Activated T-helper 17 cell treated with anti-CD3 and anti-CD28 coated beads, Interleukin-2, amount 50 U/mL, for 72 hours (primary cell): ENCODE results near the gene RASAL3. TPM values are rescaled to one million over a fixed set of nuclear protein-coding genes. Genes with fewer than 3 reads are reported as not detected.

Experiments
- ATAC-seq: fragments of 150-1000 bp; cut with Tn5 transposase; replicated peaks from 2 replicates; pipeline ENCODE4 v1.10.0; 2021; ENCODE audit warnings: mild to moderate bottlenecking, moderate library complexity
- H3K27ac Mint-ChIP-seq: one replicate; pipeline ENCODE4 v1.8.0; 2022; ENCODE audit warnings: mixed read lengths
- H3K27me3 Mint-ChIP-seq: one replicate; pipeline ENCODE4 v1.8.0; 2022; ENCODE audit warnings: mixed read lengths
- H3K36me3 Mint-ChIP-seq: one replicate; pipeline ENCODE4 v1.8.0; 2022; ENCODE audit warnings: low read depth, mild to moderate bottlenecking, mixed read lengths
- H3K4me1 Mint-ChIP-seq: one replicate; pipeline ENCODE4 v1.8.0; 2022; ENCODE audit warnings: mixed read lengths
- H3K4me3 Mint-ChIP-seq: one replicate; pipeline ENCODE4 v1.8.0; 2022; ENCODE audit warnings: mild to moderate bottlenecking, mixed read lengths
- H3K9me3 Mint-ChIP-seq: one replicate; pipeline ENCODE4 v1.8.0; 2022; ENCODE audit warnings: mixed read lengths
- total RNA-seq, 2 donors: library from RNA; stranded (reverse); gene quantifications; one replicate each; pipeline ENCODE4 v1.2.3, GENCODE V29; 2022

Gene RASAL3
- total RNA-seq, result 100 to 1,000 TPM; 126 to 134 TPM

- H3K27ac Mint-ChIP-seq, result peak within 1 kb of the TSS; percentile 96
- no peaks in the 10 kb centered on the region for H3K9me3 Mint-ChIP-seq
- ATAC-seq, result peak; percentile 60
- peaks cover 34% of the 10 kb centered on the region for H3K4me1 Mint-ChIP-seq
- peaks cover 4% of the 10 kb centered on the region for H3K27me3 Mint-ChIP-seq
- peak within 1 kb of the TSS; percentile 95 for H3K4me3 Mint-ChIP-seq
- peaks cover 57% of the 10 kb centered on the region for H3K36me3 Mint-ChIP-seq
Observed at GRCh38 chr19:15464394-15465385, at the start of gene RASAL3. Gene RASAL3, minus strand, starts transcription at chr19:15464544. Its CDS starts 186 bp downstream, at chr19:15464358.

- no peaks in the 10 kb centered on the region for H3K9me3 Mint-ChIP-seq
- H3K36me3 Mint-ChIP-seq, result no peaks in the 10 kb centered on the region
- no peak overlapping the region for H3K27ac Mint-ChIP-seq
- peaks cover 19% of the 10 kb centered on the region for H3K4me1 Mint-ChIP-seq
- no peak for ATAC-seq
- no peak overlapping the region for H3K4me3 Mint-ChIP-seq
- H3K27me3 Mint-ChIP-seq, result peaks cover 7% of the 10 kb centered on the region
Observed at GRCh38 chr19:15511671-15512424, 47.5 kb upstream of the RASAL3 start.

GRCh38 chr19:15508035-15508710 is 43.8 kb upstream of the RASAL3 start, which contains the start of gene CYP4F22:
Gene CYP4F22, plus strand, starts transcription at chr19:15508525. Its CDS starts 16,812 bp downstream, at chr19:15525337.
- Mint-ChIP-seq H3K4me3 (peak within 1 kb of the TSS; percentile 81), H3K4me1 (peaks cover 11% of the 10 kb centered on the region), H3K27me3 (peaks cover 7% of the 10 kb centered on the region), H3K9me3 (no peaks in the 10 kb centered on the region), H3K36me3 (no peaks in the 10 kb centered on the region), H3K27ac (no peak within 1 kb of the TSS)
- peak; percentile 48 for ATAC-seq

GRCh38 chr19:15507068-15508034 is 43.0 kb upstream of the RASAL3 start:
- Mint-ChIP-seq H3K36me3 (no peaks in the 10 kb centered on the region), H3K9me3 (no peaks in the 10 kb centered on the region), H3K4me1 (peaks cover 11% of the 10 kb centered on the region), H3K27ac (no peak overlapping the region), H3K4me3 (peak overlapping the region; percentile 81), H3K27me3 (peaks cover 7% of the 10 kb centered on the region)
- ATAC-seq, result no peak

GRCh38 chr19:15506074-15506571 is 41.8 kb upstream of the RASAL3 start:
- Mint-ChIP-seq H3K4me1 (peaks cover 11% of the 10 kb centered on the region), H3K4me3 (no peak overlapping the region), H3K27me3 (peaks cover 7% of the 10 kb centered on the region), H3K9me3 (no peaks in the 10 kb centered on the region), H3K27ac (no peak overlapping the region), H3K36me3 (no peaks in the 10 kb centered on the region)
- no peak for ATAC-seq

- H3K4me3 Mint-ChIP-seq, result no peak overlapping the region
- H3K9me3 Mint-ChIP-seq, result no peaks in the 10 kb centered on the region
- H3K27me3 Mint-ChIP-seq, result no peaks in the 10 kb centered on the region
- H3K27ac Mint-ChIP-seq, result no peak overlapping the region
- no peaks in the 10 kb centered on the region for H3K36me3 Mint-ChIP-seq
- H3K4me1 Mint-ChIP-seq, result peaks cover 17% of the 10 kb centered on the region
- no peak for ATAC-seq
Observed at GRCh38 chr19:15502264-15502663, 37.9 kb upstream of the RASAL3 start.

GRCh38 chr19:15501596-15501995 is 37.3 kb upstream of the RASAL3 start:
- no peak overlapping the region for H3K4me3 Mint-ChIP-seq
- H3K36me3 Mint-ChIP-seq, result no peaks in the 10 kb centered on the region
- H3K27me3 Mint-ChIP-seq, result no peaks in the 10 kb centered on the region
- ATAC-seq, result no peak
- no peaks in the 10 kb centered on the region for H3K9me3 Mint-ChIP-seq
- H3K27ac Mint-ChIP-seq, result no peak overlapping the region
- peaks cover 17% of the 10 kb centered on the region for H3K4me1 Mint-ChIP-seq

GRCh38 chr19:15498910-15499309 is 34.6 kb upstream of the RASAL3 start:
- peak overlapping the region; percentile 15 for H3K4me3 Mint-ChIP-seq
- H3K9me3 Mint-ChIP-seq, result no peaks in the 10 kb centered on the region
- H3K27me3 Mint-ChIP-seq, result no peaks in the 10 kb centered on the region
- H3K4me1 Mint-ChIP-seq, result peaks cover 13% of the 10 kb centered on the region
- ATAC-seq, result peak; percentile 78
- no peak overlapping the region for H3K27ac Mint-ChIP-seq
- H3K36me3 Mint-ChIP-seq, result no peaks in the 10 kb centered on the region

GRCh38 chr19:15498156-15498858 is 34.0 kb upstream of the RASAL3 start:
- no peak for ATAC-seq
- Mint-ChIP-seq H3K27me3 (no peaks in the 10 kb centered on the region), H3K36me3 (no peaks in the 10 kb centered on the region), H3K9me3 (no peaks in the 10 kb centered on the region), H3K27ac (no peak overlapping the region), H3K4me1 (peaks cover 13% of the 10 kb centered on the region), H3K4me3 (no peak overlapping the region)

GRCh38 chr19:15495151-15495550 is 30.8 kb upstream of the RASAL3 start:
- Mint-ChIP-seq H3K9me3 (no peaks in the 10 kb centered on the region), H3K4me1 (peaks cover 9% of the 10 kb centered on the region), H3K27ac (no peak overlapping the region), H3K27me3 (no peaks in the 10 kb centered on the region), H3K36me3 (no peaks in the 10 kb centered on the region), H3K4me3 (no peak overlapping the region)
- no peak for ATAC-seq

- no peak overlapping the region for H3K4me3 Mint-ChIP-seq
- no peaks in the 10 kb centered on the region for H3K27me3 Mint-ChIP-seq
- H3K36me3 Mint-ChIP-seq, result no peaks in the 10 kb centered on the region
- H3K9me3 Mint-ChIP-seq, result no peaks in the 10 kb centered on the region
- H3K27ac Mint-ChIP-seq, result no peak overlapping the region
- no peak for ATAC-seq
- H3K4me1 Mint-ChIP-seq, result peaks cover 5% of the 10 kb centered on the region
Observed at GRCh38 chr19:15488489-15489226, 24.3 kb upstream of the RASAL3 start.

GRCh38 chr19:15487038-15487437 is 22.7 kb upstream of the RASAL3 start:
- no peaks in the 10 kb centered on the region for H3K9me3 Mint-ChIP-seq
- no peaks in the 10 kb centered on the region for H3K27me3 Mint-ChIP-seq
- no peak overlapping the region for H3K27ac Mint-ChIP-seq
- H3K4me1 Mint-ChIP-seq, result peaks cover 13% of the 10 kb centered on the region
- H3K4me3 Mint-ChIP-seq, result no peak overlapping the region
- ATAC-seq, result no peak
- H3K36me3 Mint-ChIP-seq, result no peaks in the 10 kb centered on the region
